Stimulated activated naive B cell treated with anti-CD40 and anti-IgM and Interleukin-4, amounts not matched to agents 10 μg/mL and 1 μg/mL and 100 μg/mL, for 72 hours (primary cell): Measurements from ENCODE around the gene CLCN5.

ENCODE experiments used
- ATAC-seq, 2 donors: fragments of 150-1000 bp; cut with Tn5 transposase; replicated peaks; 2 replicates each; pipeline ENCODE4 v1.10.0; 2021; ENCODE audit warnings: moderate library complexity in 1 of 2
- DNase-seq: peaks from one replicate; pipeline ENCODE4 v3.0.0; 2021
- H3K27ac Mint-ChIP-seq: one replicate; pipeline ENCODE4 v1.8.0; 2022; ENCODE audit warnings: mild to moderate bottlenecking, mixed read lengths
- H3K27me3 Mint-ChIP-seq, 2 donors: one replicate each; pipeline ENCODE4 v1.8.0; 2022; ENCODE audit warnings: mixed read lengths in 2 of 2
- H3K36me3 Mint-ChIP-seq, 2 donors: one replicate each; pipeline ENCODE4 v1.8.0; 2022; ENCODE audit warnings: mixed read lengths in 2 of 2, mild to moderate bottlenecking in 1 of 2
- H3K4me1 Mint-ChIP-seq, 2 donors: one replicate each; pipeline ENCODE4 v1.8.0; 2022; ENCODE audit warnings: mixed read lengths in 2 of 2, mild to moderate bottlenecking in 1 of 2
- H3K4me3 Mint-ChIP-seq, 2 donors: one replicate each; pipeline ENCODE4 v1.8.0; 2022; ENCODE audit warnings: mild to moderate bottlenecking in 2 of 2, mixed read lengths in 2 of 2, moderate library complexity in 1 of 2
- H3K9me3 Mint-ChIP-seq, 2 donors: one replicate each; pipeline ENCODE4 v1.8.0; 2022; ENCODE audit warnings: mixed read lengths in 2 of 2, mild to moderate bottlenecking in 1 of 2

Gene CLCN5

DNA sequence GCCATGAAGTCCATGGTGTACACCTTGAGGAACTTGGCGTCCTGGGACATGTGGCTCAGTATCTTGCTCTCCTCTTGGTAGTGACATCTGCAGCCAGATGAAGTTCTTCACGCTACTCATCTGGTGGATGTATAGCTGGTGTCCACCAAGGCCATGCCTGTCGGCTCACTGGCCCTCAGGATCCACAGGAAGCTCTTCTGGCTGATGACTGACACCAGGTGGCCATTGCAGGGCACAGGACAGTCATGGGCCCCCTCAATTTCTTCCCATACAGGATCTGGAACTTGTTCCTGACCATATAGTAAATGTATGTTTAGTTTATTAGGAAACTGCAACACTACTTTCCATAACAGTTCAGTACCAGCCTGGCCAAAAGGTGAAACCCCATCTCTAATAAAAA lies 10.3 kb upstream of the CLCN5 start:
- Mint-ChIP-seq H3K27ac (no peak overlapping the region), H3K4me1 (peaks cover 9 to 11% of the 10 kb centered on the region in 2 donors), H3K4me3 (no peak overlapping the region), H3K27me3 (peaks cover 0 to 7% of the 10 kb centered on the region in 2 donors), H3K9me3 (no peaks in the 10 kb centered on the region), H3K36me3 (no peaks in the 10 kb centered on the region)
- ATAC-seq (no peak), DNase-seq (no peak)

DNA sequence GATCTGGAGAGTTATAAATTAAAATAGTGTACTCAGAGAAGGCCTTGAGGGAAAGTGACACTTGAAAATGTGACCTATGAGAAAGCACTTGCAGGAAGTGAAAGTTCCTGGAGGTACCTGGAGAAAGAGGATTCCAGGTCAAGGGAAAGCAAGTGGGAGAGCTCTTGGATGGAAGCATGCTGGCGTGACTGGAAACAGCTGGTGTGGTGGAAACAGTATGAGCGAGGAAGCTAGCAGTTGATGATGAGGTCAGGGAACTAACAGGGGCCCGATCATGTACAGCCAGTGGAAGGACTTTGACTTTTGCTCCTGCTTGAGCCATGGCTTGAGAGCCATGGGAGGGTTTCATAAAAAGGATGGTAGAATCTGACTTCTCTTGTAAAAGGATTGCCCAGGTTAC lies 9.5 kb upstream of the CLCN5 start:
- Mint-ChIP-seq H3K27me3 (peaks cover 0 to 7% of the 10 kb centered on the region in 2 donors), H3K4me1 (peaks cover 9 to 11% of the 10 kb centered on the region in 2 donors), H3K4me3 (no peak overlapping the region), H3K27ac (no peak overlapping the region), H3K9me3 (no peaks in the 10 kb centered on the region), H3K36me3 (no peaks in the 10 kb centered on the region)
- DNase-seq (no peak), ATAC-seq (no peak)

DNA sequence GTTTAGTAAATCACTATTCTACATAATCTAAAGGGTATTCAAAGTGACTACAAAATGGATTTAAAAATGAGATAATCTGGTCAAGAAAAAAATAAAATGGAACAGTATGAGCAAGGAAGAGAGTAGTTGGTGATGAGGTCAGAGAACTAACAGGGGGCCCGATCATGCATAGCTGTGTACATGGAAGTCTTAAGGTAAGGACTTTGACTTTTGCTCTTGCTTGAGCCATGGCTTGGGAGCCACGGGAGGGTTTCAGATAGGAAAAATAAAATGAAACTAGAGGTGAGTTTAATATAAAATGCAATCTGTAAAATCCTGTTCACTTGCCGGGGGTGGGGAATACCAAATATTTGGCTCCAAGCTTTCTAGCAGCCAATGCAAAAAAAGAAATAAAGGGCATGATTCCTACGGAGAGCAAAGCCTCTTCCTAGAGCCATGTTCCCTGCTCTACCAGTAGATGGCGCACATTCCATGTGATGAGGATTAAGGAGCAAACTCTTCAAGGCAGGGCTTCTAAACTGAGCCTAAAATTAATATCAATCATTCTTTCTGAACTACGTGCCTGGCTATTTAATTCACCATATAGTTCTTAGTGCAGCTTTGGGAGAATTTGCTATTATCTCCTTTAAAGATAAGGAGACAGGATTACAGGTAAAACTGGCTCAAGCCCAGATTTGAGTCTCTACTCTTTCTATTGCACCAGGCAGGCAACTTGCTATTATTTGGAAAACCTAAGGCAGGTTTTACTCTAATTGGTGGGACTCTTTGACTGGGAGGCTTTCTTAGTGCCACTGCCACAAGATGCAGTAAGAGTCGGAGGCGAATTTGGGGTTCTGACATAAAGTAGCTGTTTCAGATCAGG lies 6.8 kb upstream of the CLCN5 start:
- Mint-ChIP-seq H3K9me3 (no peaks in the 10 kb centered on the region), H3K36me3 (no peaks in the 10 kb centered on the region), H3K27ac (no peak overlapping the region), H3K4me3 (no peak overlapping the region), H3K4me1 (peaks cover 3 to 8% of the 10 kb centered on the region in 2 donors), H3K27me3 (peaks cover 0 to under 1% of the 10 kb centered on the region in 2 donors)
- DNase-seq (peak; percentile 23), ATAC-seq (peak; percentile 52 to 76)

DNA sequence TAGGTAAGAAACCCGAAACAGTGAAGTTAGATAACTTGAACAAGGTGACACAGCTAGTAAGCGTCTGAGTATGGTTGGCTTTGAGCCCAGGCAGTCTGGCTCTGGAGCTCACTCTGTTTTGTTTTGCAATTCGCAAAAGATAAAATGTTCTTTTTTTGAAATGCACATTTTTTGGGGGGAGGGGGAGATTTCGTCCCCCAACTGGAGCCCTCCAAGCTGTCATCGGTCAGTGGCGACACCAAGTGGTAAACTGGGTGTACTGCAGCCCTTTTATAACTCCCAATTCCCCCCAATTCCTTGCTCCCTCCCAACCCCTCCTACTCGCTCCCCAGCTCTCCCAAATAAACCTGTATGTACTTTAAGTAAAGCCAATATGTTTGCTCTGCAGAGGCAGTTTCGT lies 2.8 kb upstream of the CLCN5 start:
- DNase-seq (no peak), ATAC-seq (no peak)
- no peaks in the 10 kb centered on the region for H3K27me3 Mint-ChIP-seq
- H3K27ac Mint-ChIP-seq: no peak overlapping the region
- no peaks in the 10 kb centered on the region for H3K9me3 Mint-ChIP-seq
- H3K36me3 Mint-ChIP-seq: peaks cover 1 to 7% of the 10 kb centered on the region in 2 donors
- no peak overlapping the region for H3K4me3 Mint-ChIP-seq
- H3K4me1 Mint-ChIP-seq: peaks cover 3 to 9% of the 10 kb centered on the region in 2 donors

DNA sequence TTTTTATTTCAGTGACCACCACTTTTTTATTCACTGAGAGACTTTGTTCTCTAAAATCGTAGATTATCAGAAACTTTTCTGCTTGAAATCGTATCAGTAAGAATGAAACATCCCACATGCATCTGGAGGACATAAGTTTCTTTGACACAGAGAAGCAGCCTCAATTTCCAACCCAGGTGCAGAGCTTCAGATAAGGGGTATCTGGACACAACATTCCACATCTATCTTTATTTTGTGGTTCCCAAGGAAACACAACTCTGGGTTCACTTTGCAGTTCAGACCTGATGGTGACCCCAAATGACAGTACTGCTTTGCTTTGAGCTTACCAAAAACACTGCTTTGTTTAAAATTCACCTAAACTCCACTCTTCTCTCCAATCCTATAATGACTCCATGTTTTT lies 1.3 kb upstream of the CLCN5 start:
- no peak for ATAC-seq
- Mint-ChIP-seq H3K27ac (no peak overlapping the region), H3K9me3 (no peaks in the 10 kb centered on the region), H3K27me3 (no peaks in the 10 kb centered on the region), H3K4me1 (peaks cover 5 to 17% of the 10 kb centered on the region in 2 donors), H3K4me3 (no peak overlapping the region), H3K36me3 (peaks cover 7 to 9% of the 10 kb centered on the region in 2 donors)
- DNase-seq: no peak

DNA sequence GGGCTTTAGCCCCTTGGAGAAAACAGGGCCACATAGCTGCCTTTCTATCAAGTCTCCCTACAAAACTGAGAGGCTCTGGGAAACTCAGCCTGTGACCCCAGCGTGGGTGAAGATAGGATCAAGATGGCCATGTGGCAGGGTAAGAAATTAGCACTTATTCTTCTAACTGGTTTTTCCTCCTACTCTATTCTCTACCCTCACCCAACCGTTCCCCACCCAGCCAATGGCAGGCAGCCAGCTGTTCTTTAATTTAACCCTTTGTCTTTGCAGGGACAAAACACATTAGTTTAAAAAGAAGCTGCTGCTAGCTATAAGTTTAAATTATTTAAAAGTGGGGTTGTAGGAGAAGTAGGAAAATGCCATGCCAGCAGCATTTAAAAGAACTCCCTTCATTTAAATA lies 2.8 kb downstream of the CLCN5 start:
- DNase-seq (no peak), ATAC-seq (no peak)
- Mint-ChIP-seq H3K27me3 (no peaks in the 10 kb centered on the region), H3K4me1 (peaks cover 2 to 25% of the 10 kb centered on the region in 2 donors), H3K36me3 (peaks cover 21 to 24% of the 10 kb centered on the region in 2 donors), H3K4me3 (no peak overlapping the region), H3K27ac (no peak overlapping the region), H3K9me3 (no peaks in the 10 kb centered on the region)

DNA sequence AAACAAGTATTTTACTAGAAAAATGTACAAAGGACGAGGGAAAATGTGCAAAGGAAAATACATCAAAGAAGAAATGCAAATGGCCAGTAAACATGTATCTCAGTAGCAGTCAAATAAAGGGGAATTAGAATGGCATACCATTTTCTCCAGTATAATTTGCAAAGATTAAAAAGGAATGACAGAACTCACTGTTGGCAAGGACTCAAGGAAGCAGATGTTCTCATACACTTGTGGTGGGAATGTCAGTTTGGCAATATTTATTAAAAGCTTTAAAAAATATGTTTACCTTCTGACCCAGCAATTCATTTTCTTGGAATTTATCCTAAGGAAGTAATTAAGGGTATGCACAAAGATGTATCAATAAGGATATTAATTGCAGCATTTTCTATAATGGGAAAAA lies 7.6 kb downstream of the CLCN5 start:
- peaks cover 25 to 28% of the 10 kb centered on the region in 2 donors for H3K36me3 Mint-ChIP-seq
- H3K4me3 Mint-ChIP-seq: no peak overlapping the region
- no peak overlapping the region for H3K27ac Mint-ChIP-seq
- peaks cover 5 to 32% of the 10 kb centered on the region in 2 donors for H3K4me1 Mint-ChIP-seq
- no peak for DNase-seq
- H3K27me3 Mint-ChIP-seq: no peaks in the 10 kb centered on the region
- H3K9me3 Mint-ChIP-seq: no peaks in the 10 kb centered on the region
- ATAC-seq: no peak

DNA sequence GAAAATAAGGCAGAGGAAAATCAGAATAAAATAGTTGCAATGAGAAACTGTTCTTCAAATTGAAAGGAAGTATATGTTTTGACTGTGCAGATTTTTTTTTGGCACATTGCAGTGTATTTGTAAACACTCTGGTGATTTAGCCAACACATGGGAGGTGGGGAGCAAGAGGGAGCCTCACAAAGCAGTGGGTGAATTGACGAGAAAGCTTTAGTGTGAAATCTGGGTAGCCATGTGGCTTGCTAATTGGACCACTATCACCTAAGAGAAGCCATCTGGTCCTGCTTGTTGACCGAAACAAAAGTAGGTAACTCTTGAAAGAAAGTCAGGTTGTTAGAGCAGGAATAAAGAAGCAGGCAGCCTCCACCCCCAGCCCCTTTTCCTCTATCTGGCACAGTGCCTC lies 10.4 kb downstream of the CLCN5 start:
- peaks cover 19 to 23% of the 10 kb centered on the region in 2 donors for H3K36me3 Mint-ChIP-seq
- DNase-seq (no peak), ATAC-seq (no peak)
- H3K27ac Mint-ChIP-seq: no peak overlapping the region
- peaks cover 5 to 21% of the 10 kb centered on the region in 2 donors for H3K4me1 Mint-ChIP-seq
- no peak overlapping the region for H3K4me3 Mint-ChIP-seq
- no peaks in the 10 kb centered on the region for H3K27me3 Mint-ChIP-seq
- H3K9me3 Mint-ChIP-seq: no peaks in the 10 kb centered on the region

DNA sequence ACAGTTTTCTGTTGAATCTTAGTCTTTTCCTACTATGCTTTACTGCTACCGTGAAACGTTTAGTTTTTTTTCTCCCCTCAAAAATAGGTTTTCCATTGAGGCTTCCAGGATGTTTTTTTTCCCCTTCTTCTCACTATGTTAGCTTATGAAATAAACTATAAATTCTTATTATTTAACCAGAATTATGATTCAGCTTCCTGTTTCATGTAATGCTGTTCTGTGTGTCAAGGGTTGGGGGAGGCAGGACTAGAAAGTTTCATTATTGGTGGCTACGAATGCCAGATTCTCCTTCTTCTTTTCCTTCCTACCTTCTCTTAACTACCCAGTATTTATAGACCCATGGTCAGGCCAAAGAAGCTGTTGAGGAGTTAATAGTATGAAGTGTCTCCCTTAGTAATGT lies 11.8 kb downstream of the CLCN5 start:
- Mint-ChIP-seq H3K36me3 (peaks cover 17 to 22% of the 10 kb centered on the region in 2 donors), H3K9me3 (no peaks in the 10 kb centered on the region), H3K27ac (no peak overlapping the region), H3K27me3 (no peaks in the 10 kb centered on the region), H3K4me3 (no peak overlapping the region), H3K4me1 (peaks cover 5 to 20% of the 10 kb centered on the region in 2 donors)
- DNase-seq (no peak), ATAC-seq (peak; percentile 27 to 51)

DNA sequence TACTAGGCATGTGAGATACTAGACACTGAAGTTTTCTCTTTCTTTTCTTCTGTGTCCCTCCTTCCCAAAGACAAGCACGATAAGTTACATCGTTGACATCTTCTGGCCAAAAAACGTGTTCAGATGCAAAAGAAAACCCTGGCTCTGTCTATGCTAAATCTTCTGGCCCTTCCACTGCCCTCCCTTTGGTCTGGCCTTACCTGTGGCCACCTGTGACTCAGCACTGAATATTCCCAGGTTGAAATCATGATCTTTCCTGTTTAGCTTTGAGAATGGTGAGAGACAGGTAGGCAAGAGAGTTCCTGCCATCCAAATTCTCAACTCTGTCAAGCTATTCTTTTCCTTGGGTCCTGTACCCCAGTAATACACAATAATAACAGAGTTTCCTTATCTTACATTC lies 12.3 kb downstream of the CLCN5 start:
- no peaks in the 10 kb centered on the region for H3K27me3 Mint-ChIP-seq

DNA sequence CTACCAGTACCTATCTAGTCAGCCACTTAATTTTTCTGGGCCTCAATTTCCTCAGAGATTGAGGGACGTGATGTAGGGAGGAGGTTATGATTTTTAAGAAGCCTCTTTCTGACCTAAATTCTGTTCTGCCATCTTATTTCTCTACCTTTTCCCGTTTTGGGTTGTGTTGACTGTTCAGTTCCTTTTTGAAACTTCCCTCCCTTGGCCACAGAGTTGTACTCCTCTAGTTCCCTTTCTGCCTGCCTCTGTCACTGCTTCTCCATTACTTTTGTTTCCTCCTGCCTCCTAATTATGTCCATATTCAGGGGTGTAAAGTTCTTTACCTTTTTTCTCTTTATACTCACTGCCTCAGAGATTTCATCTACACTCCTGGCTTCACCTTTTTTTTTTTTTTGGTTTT lies 25.4 kb downstream of the CLCN5 start:
- Mint-ChIP-seq H3K4me3 (peak overlapping the region in 1 of 2 donors; percentile 17), H3K36me3 (peaks cover 2 to 4% of the 10 kb centered on the region in 2 donors), H3K27ac (no peak overlapping the region), H3K9me3 (no peaks in the 10 kb centered on the region), H3K4me1 (peaks cover 7 to 15% of the 10 kb centered on the region in 2 donors), H3K27me3 (no peaks in the 10 kb centered on the region)
- ATAC-seq (peak in 1 of 2 donors; percentile 73), DNase-seq (no peak)

More for the DNA sequence above, 12.3 kb downstream of the CLCN5 start:
- no peak overlapping the region for H3K27ac Mint-ChIP-seq
- peaks cover 5 to 20% of the 10 kb centered on the region in 2 donors for H3K4me1 Mint-ChIP-seq
- no peak overlapping the region for H3K4me3 Mint-ChIP-seq
- DNase-seq: no peak
- H3K36me3 Mint-ChIP-seq: peaks cover 18 to 21% of the 10 kb centered on the region in 2 donors
- ATAC-seq: no peak
- H3K9me3 Mint-ChIP-seq: no peaks in the 10 kb centered on the region

DNA sequence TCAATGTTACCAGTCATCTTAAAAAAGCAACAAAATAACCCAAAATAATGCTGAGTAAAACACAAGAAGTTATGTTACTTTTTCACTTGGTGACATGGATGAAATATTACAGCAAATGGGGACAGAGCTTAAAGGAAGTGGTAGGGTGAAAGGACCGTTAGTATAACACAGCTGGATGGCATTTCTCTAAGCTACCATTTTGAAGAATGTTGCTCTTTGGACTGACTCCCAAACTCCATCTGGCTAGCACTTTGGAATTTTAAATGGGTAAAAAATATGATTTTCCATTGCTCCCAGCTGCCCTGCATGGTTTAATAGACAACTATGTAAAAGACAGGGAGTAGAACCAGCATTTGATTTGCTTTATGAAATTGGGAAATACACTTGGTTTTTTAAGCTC lies 27.6 kb downstream of the CLCN5 start:
- H3K4me3 Mint-ChIP-seq: no peak overlapping the region
- H3K4me1 Mint-ChIP-seq: peaks cover 7 to 15% of the 10 kb centered on the region in 2 donors
- DNase-seq (no peak), ATAC-seq (no peak)
- H3K27ac Mint-ChIP-seq: no peak overlapping the region
- H3K27me3 Mint-ChIP-seq: no peaks in the 10 kb centered on the region
- no peaks in the 10 kb centered on the region for H3K9me3 Mint-ChIP-seq
- peaks cover 5 to 9% of the 10 kb centered on the region in 2 donors for H3K36me3 Mint-ChIP-seq

DNA sequence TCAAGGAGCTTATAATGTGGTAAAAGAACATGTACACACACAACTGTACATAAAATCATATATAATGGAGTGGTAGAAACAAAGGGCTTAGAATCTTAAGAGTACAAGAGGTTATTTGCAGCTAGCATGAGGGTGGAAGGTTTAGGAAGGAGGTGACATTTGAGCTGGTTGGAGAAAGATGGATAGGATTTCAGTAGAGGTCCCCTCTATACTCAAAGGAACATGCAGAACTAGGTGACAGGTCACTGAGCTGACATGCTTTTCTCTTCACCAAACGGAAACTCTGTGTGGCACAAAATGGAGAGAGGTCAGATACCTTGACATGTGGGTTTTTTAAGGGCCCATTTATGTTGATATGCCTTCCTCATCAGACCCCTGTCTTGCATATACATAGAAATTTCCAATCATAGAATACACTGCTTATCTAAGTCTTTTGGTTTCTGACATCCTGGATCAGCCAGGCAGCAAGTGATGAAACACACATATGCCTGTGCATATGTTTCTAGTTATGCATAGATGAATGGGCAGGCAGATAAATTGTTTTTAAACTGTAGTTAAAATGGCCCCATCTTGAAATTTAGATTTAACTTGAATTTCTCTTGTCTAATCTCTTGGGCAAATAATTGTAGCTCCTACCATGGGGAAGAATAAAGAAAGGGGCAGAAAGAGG lies 29.3 kb downstream of the CLCN5 start:
- peak overlapping the region in 1 of 2 donors; percentile 41 for H3K4me3 Mint-ChIP-seq
- H3K36me3 Mint-ChIP-seq: peaks cover 5 to 6% of the 10 kb centered on the region in 2 donors
- H3K27ac Mint-ChIP-seq: no peak overlapping the region
- no peak for DNase-seq
- no peak for ATAC-seq
- no peaks in the 10 kb centered on the region for H3K9me3 Mint-ChIP-seq
- H3K4me1 Mint-ChIP-seq: peaks cover 9 to 20% of the 10 kb centered on the region in 2 donors
- H3K27me3 Mint-ChIP-seq: no peaks in the 10 kb centered on the region

DNA sequence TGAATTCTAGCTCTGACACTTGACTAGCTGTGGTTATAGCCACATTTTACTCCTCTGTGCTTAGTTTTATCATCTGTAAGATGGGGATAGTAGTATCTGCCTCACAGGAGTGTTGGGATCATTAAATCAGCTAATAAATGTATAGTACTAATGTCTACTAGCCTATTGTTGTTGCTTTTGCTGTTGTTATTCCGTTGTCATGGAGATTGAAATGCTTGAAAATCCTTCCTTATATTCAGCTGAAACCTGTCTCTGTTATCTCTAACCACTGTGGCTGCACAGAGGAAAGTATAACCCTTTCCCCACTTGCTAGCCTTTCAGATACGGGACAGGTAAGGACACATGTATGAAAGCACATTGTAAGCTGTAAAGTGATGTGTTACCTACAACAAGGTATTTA lies 33.9 kb downstream of the CLCN5 start:
- Mint-ChIP-seq H3K4me3 (no peak overlapping the region), H3K4me1 (peaks cover 1 to 5% of the 10 kb centered on the region in 2 donors), H3K27ac (no peak overlapping the region), H3K36me3 (peaks cover 5 to 6% of the 10 kb centered on the region in 2 donors), H3K27me3 (no peaks in the 10 kb centered on the region), H3K9me3 (no peaks in the 10 kb centered on the region)
- ATAC-seq: no peak
- no peak for DNase-seq
